Duodenal mucosa (tissue), 2 donors: ENCODE measurements around the gene DNAJB14.
A peak's percentile ranks its signal among the peaks of the same experiment; 100 is the strongest.

Experiments
- H3K27ac ChIP-seq: one replicate; pipeline ENCODE4 v1.7.0; 2013; ENCODE audit warnings: low read depth, low read length
- H3K27me3 ChIP-seq, 2 donors: one replicate each; pipeline ENCODE4 v1.7.0; 2013; ENCODE audit warnings: low read length in 2 of 2, control low read depth in 1 of 2; ENCODE audit not compliant: insufficient read depth in 2 of 2, control insufficient read depth in 1 of 2
- H3K36me3 ChIP-seq, 2 donors: one replicate each; pipeline ENCODE4 v1.7.0; 2013; ENCODE audit warnings: low read length in 2 of 2, control low read depth in 1 of 2; ENCODE audit not compliant: insufficient read depth in 2 of 2, control insufficient read depth in 1 of 2
- H3K4me1 ChIP-seq, 2 donors: one replicate each; pipeline ENCODE4 v1.7.0; 2013; ENCODE audit warnings: low read length in 2 of 2, control low read depth in 1 of 2; ENCODE audit not compliant: insufficient read depth in 2 of 2, control insufficient read depth in 1 of 2
- H3K4me3 ChIP-seq, 2 donors: one replicate each; pipeline ENCODE4 v1.7.0; 2013; ENCODE audit warnings: low read length in 2 of 2, low read depth in 1 of 2
- H3K9ac ChIP-seq, 2 donors: one replicate each; pipeline ENCODE4 v1.7.0; 2013; ENCODE audit warnings: low read length in 2 of 2, low read depth in 1 of 2
- H3K9me3 ChIP-seq, 2 donors: one replicate each; pipeline ENCODE4 v1.7.0; 2013; ENCODE audit warnings: low read length in 2 of 2, control low read depth in 1 of 2; ENCODE audit not compliant: control insufficient read depth in 1 of 2

The DNAJB14 gene

DNA sequence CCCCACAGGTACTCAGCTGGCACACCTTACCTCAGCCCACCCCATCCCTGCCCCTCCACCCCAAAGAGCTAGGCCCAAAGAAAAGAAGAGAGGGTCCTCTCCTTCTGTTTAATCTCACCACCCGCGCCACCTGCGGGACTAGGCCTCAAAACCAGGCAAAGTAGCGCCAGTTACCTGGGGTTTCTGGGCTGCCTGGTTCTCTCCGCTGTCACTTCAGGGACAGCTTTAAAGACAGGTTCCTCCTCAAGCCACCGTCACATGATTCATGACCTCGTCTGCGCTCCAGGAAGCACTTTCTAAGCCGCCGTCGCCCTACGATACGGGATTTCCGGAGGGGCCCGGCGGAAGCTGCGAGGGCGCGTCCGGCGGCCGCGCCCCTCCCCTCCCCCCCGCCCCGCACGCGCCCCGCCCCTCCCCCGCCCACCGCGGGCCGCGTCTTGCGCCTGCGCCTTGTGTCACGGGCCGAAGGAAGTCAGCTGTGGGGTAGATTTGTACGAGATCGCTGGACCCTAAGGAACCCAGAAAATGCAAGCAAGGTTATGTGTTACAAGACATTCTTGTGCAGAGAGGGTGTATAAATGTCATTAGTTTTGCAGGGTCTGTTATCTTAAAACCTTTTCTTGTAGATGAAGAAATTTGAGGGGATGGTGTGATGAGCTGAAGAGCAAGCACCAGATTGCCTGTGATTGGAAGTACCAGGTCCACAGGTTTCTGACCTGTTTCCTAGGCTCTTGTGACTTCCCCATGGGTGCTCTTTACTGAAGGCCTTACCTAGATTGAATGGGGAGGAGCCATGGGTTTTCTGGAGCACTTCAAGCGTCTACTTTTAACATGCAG, 52.0 kb downstream of the DNAJB14 start, which contains the start of gene LAMTOR3:
Gene LAMTOR3, minus strand, starts transcription at position 267 of the 837 bp plus-strand sequence. CDS start 464 bp downstream, outside the sequence.
- Histone ChIP-seq H3K4me1 (peaks cover 15 to 25% of the 10 kb centered on the region in 2 donors), H3K27me3 (no peaks in the 10 kb centered on the region), H3K36me3 (peaks cover 4 to 6% of the 10 kb centered on the region in 2 donors), H3K9ac (peak within 1 kb of the TSS; percentile 89 to 90), H3K4me3 (peak within 1 kb of the TSS; percentile 94 to 96), H3K27ac (peak within 1 kb of the TSS; percentile 81), H3K9me3 (no peaks in the 10 kb centered on the region)

DNA sequence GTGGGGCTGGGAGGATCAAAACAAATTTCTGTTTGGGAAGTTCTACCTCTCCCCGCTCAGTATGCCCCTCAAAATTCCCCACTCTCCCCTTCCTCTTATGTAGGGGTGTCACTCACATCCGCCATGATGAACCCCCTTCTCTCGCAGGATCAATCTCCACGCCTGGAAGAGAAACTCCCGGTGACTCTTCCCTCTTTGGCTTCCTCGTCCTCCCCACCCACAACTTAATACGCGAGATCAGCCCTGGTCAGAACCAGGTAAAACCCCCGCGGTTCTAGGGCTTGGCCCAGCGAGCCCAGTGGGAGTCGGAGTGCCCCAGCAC, 52.6 kb downstream of the DNAJB14 start:
- no peaks in the 10 kb centered on the region for H3K9me3 ChIP-seq
- peak overlapping the region; percentile 94 to 96 for H3K4me3 ChIP-seq
- peak overlapping the region; percentile 81 for H3K27ac ChIP-seq
- H3K9ac ChIP-seq, result peak overlapping the region; percentile 89 to 90
- no peaks in the 10 kb centered on the region for H3K27me3 ChIP-seq
- H3K36me3 ChIP-seq, result peaks cover 6 to 9% of the 10 kb centered on the region in 2 donors
- peaks cover 15 to 25% of the 10 kb centered on the region in 2 donors for H3K4me1 ChIP-seq

DNA sequence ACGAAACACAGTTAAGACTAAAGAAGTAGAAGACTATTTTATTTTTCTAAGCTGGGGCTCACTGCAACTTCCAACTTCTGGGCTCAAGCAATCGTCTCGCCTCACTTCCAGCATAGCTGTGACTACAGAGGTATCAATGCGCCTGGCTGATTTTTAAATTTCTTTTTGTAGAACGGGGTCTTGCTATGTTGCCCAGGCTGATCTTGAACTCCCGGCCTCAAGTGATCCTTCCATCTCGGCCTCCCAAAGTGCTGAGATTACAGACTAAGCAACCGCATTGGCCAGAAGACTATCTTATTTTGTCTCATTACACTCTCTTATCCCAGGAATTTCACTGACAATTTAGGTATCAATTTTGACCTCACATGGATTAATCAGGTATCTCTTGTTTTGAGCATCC, 53.4 kb downstream of the DNAJB14 start:
- no peak overlapping the region for H3K27ac ChIP-seq
- no peaks in the 10 kb centered on the region for H3K27me3 ChIP-seq
- peaks cover 15 to 25% of the 10 kb centered on the region in 2 donors for H3K4me1 ChIP-seq
- peaks cover 6 to 9% of the 10 kb centered on the region in 2 donors for H3K36me3 ChIP-seq
- peak overlapping the region; percentile 89 to 90 for H3K9ac ChIP-seq
- H3K4me3 ChIP-seq, result peak overlapping the region; percentile 94 to 96
- no peaks in the 10 kb centered on the region for H3K9me3 ChIP-seq

DNA sequence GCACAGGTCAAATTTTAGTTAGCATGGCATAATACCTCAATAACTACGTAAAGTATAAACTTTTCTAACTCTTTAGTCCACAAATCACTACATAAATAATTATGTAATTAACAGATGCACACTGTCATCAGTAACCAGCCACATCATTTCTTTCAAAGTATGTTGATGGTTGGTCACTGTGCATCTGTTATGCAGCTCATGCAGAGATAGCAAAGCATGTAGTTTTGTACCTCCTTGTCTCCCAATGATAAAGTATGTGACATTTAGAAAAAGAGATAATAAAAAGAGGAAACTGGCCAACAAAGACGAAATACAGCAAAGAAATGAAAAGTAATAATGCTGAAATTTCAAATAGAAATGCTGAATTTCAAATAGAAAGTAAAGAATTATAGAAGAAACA, 55.1 kb downstream of the DNAJB14 start:
- Histone ChIP-seq H3K36me3 (peaks cover 6 to 10% of the 10 kb centered on the region in 2 donors), H3K27me3 (no peaks in the 10 kb centered on the region), H3K9ac (no peak overlapping the region), H3K4me1 (peaks cover 15 to 25% of the 10 kb centered on the region in 2 donors), H3K9me3 (no peaks in the 10 kb centered on the region), H3K4me3 (no peak overlapping the region), H3K27ac (no peak overlapping the region)

DNA sequence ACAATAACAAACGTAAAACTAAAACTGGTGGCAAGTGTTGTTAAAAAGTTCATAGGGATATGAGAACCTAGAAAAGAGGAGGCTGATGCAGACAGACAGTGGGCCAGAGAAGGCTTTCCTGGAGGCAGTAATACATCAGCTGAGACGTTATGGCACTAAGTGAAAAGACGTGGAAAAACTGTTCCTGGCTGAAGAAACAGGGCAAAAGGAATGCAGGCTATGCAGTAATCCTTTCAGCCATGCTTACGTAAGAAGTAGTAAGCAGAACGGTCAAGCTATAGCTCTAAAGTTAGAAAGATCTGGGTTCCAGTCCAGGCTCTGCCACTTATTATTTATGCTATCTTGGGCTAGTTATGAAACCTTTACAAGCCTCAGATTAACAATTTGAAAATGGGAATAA, 58.6 kb downstream of the DNAJB14 start:
- Histone ChIP-seq H3K36me3 (peaks cover 12 to 20% of the 10 kb centered on the region in 2 donors), H3K9me3 (no peaks in the 10 kb centered on the region), H3K27me3 (no peaks in the 10 kb centered on the region), H3K4me3 (no peak overlapping the region), H3K4me1 (peaks cover under 1 to 14% of the 10 kb centered on the region in 2 donors), H3K9ac (no peak overlapping the region), H3K27ac (no peak overlapping the region)

DNA sequence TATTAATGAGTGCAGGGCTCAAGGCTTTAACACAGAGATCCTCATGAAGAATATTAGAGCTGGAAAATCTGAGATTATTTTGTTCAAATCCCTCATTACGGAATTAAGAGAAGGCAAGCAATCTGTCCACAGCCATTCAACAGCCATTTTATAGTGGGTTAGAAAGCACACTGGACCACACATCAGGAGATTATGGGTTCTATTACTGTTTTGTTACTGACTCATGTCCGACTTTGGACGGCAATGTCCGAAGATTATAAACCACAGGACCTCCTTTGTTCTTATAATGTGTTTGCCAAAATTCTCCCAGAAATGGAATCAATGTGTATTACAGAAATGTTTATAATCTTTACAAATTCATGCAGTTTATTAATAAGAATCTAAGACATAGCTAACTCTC, 60.3 kb downstream of the DNAJB14 start:
- Histone ChIP-seq H3K9me3 (no peaks in the 10 kb centered on the region), H3K4me3 (no peak overlapping the region), H3K4me1 (peaks cover 0 to 5% of the 10 kb centered on the region in 2 donors), H3K27ac (no peak overlapping the region), H3K27me3 (no peaks in the 10 kb centered on the region), H3K36me3 (peaks cover 20 to 29% of the 10 kb centered on the region in 2 donors), H3K9ac (no peak overlapping the region)

DNA sequence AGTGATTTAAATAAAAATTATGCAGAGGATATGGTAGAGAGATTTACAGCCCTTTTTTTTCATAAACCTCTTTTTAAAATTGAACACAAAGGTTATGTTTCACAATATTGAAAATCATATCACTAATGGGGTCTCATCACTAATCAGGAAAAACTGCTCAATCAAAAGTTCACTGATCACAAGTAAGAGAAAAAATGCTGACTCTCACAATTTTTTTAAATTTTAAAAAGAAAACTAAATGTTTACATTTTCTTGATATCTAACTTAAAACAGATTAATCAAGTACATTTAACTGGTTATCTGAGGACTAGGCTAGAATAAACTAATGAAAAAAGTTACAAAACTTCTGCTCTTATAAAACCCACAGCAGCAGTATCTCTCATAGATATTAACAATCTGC, 60.7 kb downstream of the DNAJB14 start:
- peaks cover 0 to under 1% of the 10 kb centered on the region in 2 donors for H3K4me1 ChIP-seq
- H3K27me3 ChIP-seq, result no peaks in the 10 kb centered on the region
- H3K9ac ChIP-seq, result no peak overlapping the region
- H3K27ac ChIP-seq, result no peak overlapping the region
- peaks cover 16 to 29% of the 10 kb centered on the region in 2 donors for H3K36me3 ChIP-seq
- H3K9me3 ChIP-seq, result no peaks in the 10 kb centered on the region
- H3K4me3 ChIP-seq, result no peak overlapping the region

DNA sequence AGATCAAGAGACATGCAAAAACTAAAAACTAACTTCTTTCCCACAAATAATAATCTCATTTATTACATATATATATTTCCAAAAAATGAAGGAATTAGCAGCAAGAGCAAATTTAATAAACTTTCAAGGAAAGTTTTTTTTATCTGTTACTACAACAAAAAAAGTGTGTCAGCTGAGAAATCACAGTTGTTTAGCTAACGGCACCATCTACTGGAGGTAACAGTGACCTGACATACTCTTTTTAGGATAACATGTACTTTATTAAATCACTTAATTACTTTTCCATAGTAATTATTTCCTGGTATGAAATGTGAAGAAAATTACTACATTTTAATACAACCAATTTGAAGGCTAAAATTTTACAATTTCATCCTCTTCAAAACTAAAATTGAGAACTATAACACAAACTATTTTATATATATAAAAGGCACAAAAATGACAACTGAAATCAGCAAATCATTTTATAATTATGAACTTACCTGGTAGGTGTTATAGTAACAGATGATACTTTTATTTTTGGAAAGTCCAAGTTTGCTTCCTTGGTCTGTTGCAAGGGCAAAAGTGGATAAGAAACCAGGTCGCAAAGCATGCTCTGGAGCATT, 61.3 kb downstream of the DNAJB14 start:
- Histone ChIP-seq H3K27me3 (no peaks in the 10 kb centered on the region), H3K4me3 (no peak overlapping the region), H3K9ac (no peak overlapping the region), H3K9me3 (no peaks in the 10 kb centered on the region), H3K4me1 (no peaks in the 10 kb centered on the region), H3K27ac (no peak overlapping the region), H3K36me3 (peaks cover 21 to 34% of the 10 kb centered on the region in 2 donors)

DNA sequence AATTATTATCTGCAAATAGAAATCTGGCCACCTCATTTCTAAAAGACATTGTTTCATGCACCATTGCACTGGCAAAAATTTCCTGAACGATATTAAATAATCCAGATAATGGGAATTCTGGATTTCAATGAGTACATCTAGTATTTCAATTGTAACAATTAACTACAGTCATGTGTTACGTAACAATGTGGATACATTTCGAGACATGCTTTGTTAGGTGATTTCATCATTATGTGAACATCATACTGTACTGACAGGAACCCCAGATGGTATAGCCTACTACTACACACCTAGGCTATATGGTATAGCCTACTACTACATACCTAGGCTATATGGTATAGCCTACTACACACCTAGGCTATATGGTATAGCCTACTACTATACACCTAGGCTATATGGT, 67.0 kb downstream of the DNAJB14 start:
- H3K36me3 ChIP-seq, result peaks cover 32 to 44% of the 10 kb centered on the region in 2 donors

DNA sequence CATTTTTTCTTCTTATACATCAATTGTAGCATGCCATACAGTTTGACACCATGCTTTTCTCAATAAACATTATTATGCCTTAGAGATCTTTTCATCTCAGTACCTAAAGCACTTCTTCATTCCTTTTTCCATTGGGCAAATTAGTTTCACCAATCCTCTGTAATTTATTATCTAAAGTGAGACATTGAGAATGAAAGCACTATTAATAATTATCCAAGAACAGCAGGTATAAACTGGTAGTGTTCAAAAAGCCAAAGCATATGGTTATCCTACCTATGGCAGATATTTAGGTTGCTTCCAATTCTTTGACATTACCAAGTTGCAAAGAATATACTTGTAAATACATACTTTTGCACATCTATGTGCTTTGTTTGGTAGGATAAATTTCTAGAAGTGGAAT, 67.8 kb downstream of the DNAJB14 start:
- Histone ChIP-seq H3K36me3 (peaks cover 32 to 38% of the 10 kb centered on the region in 2 donors), H3K27ac (no peak overlapping the region), H3K4me1 (no peaks in the 10 kb centered on the region), H3K9me3 (no peaks in the 10 kb centered on the region), H3K27me3 (no peaks in the 10 kb centered on the region), H3K9ac (no peak overlapping the region), H3K4me3 (no peak overlapping the region)

More for the DNA sequence above, 67.0 kb downstream of the DNAJB14 start:
- H3K9me3 ChIP-seq, result no peaks in the 10 kb centered on the region
- no peaks in the 10 kb centered on the region for H3K4me1 ChIP-seq
- no peak overlapping the region for H3K4me3 ChIP-seq
- no peaks in the 10 kb centered on the region for H3K27me3 ChIP-seq
- H3K9ac ChIP-seq, result no peak overlapping the region
- H3K27ac ChIP-seq, result no peak overlapping the region
